HCT116 (cell line): Measurements from ENCODE around the gene SYNPO2L. TPM values are rescaled to one million over a fixed set of nuclear protein-coding genes. Genes with fewer than 3 reads are reported as not detected.

Experiments used
- ATAC-seq: fragments of 200-7000 bp; cut with Tn5 transposase; 2 replicates; pipeline ENCODE4 v1.9.1; 2020; ENCODE audit warnings: mild to moderate bottlenecking, moderate library complexity
- BruUV-seq: library from RNA; stranded (reverse); fragments of 400-500 nt; replicated peaks from 2 replicates; lab custom pipeline; 2021; lab: Mats Ljungman, UMichigan
- CTCF ChIA-PET: fragments of 300-600 bp; sonication (Branson Sonifier 250); formaldehyde crosslinking; loops from one replicate; lab custom pipeline; 2021; ENCODE audit warnings: antibody characterized with exemption; lab: Charles Lee
- POLR2A ChIA-PET: fragments of 300-600, 350-600 bp; sonication (Branson Sonifier 250); formaldehyde crosslinking; loops from one replicate; lab custom pipeline; 2021; ENCODE audit warnings: antibody characterized with exemption; lab: Charles Lee
- RAD21 ChIA-PET, 2 experiments: fragments of 300-600 bp; sonication (Branson Sonifier 250); formaldehyde crosslinking; loops; one replicate each; lab custom pipeline; 2023; ENCODE audit warnings: low total read pairs in 2 of 2; ENCODE audit not compliant: uncharacterized antibody in 2 of 2, unreplicated experiment in 2 of 2, low non-redundant PET in 1 of 2; lab: Charles Lee
- DNase-seq: peaks from one replicate; pipeline ENCODE4 v3.0.0-alpha.2; 2010; ENCODE audit warnings: low read depth, low spot score
- H2AFZ ChIP-seq: fragments of 200-600 bp; shearing (Covaris generic), sonication (generic); 2 replicates; pipeline ENCODE4 v1.6.1; 2017; ENCODE audit warnings: low read depth, mixed run types, mixed read lengths, antibody characterized with exemption, low read length; ENCODE audit not compliant: poor library complexity, severe bottlenecking
- H3K27ac ChIP-seq: 2 replicates; pipeline ENCODE4 v1.5.1; 2012; ENCODE audit warnings: low read depth, low read length
- H3K27me3 ChIP-seq: fragments of 200-600 bp; sonication (generic); 2 replicates; pipeline ENCODE4 v1.6.1; 2016; ENCODE audit warnings: mixed run types, low read length, mixed read lengths; ENCODE audit not compliant: insufficient read depth
- H3K36me3 ChIP-seq, 2 experiments: fragments of 200-500 bp in 1 of 2; fragments of 200-600 bp in 1 of 2; sonication (Bioruptor generic) in 1 of 2; sonication (generic) in 1 of 2; 2 replicates each; pipeline versions ENCODE4 v1.5.1 to v1.6.1; 2014 to 2016; ENCODE audit warnings: low read length in 2 of 2, inconsistent platforms in 1 of 2, mixed read lengths in 1 of 2, mixed run types in 1 of 2; ENCODE audit not compliant: insufficient read depth in 2 of 2, control insufficient read depth in 1 of 2
- H3K4me1 ChIP-seq, 2 experiments: fragments of 200-600 bp in 1 of 2; sonication (generic) in 1 of 2; 2 replicates each; pipeline versions ENCODE4 v1.5.1 to v1.6.1; 2012 to 2017; ENCODE audit warnings: low read length in 2 of 2, inconsistent platforms in 1 of 2, mild to moderate bottlenecking in 1 of 2, mixed read lengths in 1 of 2, mixed run types in 1 of 2, moderate library complexity in 1 of 2; ENCODE audit not compliant: insufficient read depth in 2 of 2, control insufficient read depth in 1 of 2
- H3K4me2 ChIP-seq: fragments of 200-600 bp; sonication (generic); 2 replicates; pipeline ENCODE4 v1.6.1; 2017; ENCODE audit warnings: mixed run types, low read length, mixed read lengths
- H3K4me3 ChIP-seq, 2 experiments: fragments of 200-600 bp in 1 of 2; sonication (generic) in 1 of 2; replicated peaks in 1 of 2; 2 replicates each; pipeline ENCODE4 v1.5.1; 2011 to 2016; ENCODE audit warnings: low read length in 2 of 2, control low read depth in 1 of 2, low read depth in 1 of 2, mild to moderate bottlenecking in 1 of 2, mixed read lengths in 1 of 2, mixed run types in 1 of 2
- H3K79me2 ChIP-seq: fragments of 200-600 bp; sonication (generic); 2 replicates; pipeline ENCODE4 v1.6.1; 2017; ENCODE audit warnings: mild to moderate bottlenecking, mixed run types, low read length, moderate library complexity, mixed read lengths; ENCODE audit not compliant: insufficient read depth
- H3K9ac ChIP-seq: fragments of 200-600 bp; sonication (generic); 2 replicates; pipeline ENCODE4 v1.6.1; 2016; ENCODE audit warnings: low read length, mixed read lengths
- H3K9me2 ChIP-seq: fragments of 200-600 bp; sonication (generic), shearing (Covaris generic); 2 replicates; pipeline ENCODE4 v1.6.1; 2017; ENCODE audit warnings: mixed run types, mild to moderate bottlenecking, moderate library complexity; ENCODE audit not compliant: insufficient read depth
- H3K9me3 ChIP-seq, 2 experiments: fragments of 200-500 bp in 1 of 2; fragments of 200-600 bp in 1 of 2; sonication (Bioruptor generic) in 1 of 2; sonication (generic) in 1 of 2; 2 replicates each; pipeline ENCODE4 v1.6.1; 2014 to 2017; ENCODE audit warnings: low read length in 2 of 2, mixed read lengths in 2 of 2, inconsistent platforms in 1 of 2, low read depth in 1 of 2, mild to moderate bottlenecking in 1 of 2, mixed run types in 1 of 2, moderate library complexity in 1 of 2; ENCODE audit not compliant: control insufficient read depth in 1 of 2, insufficient read depth in 1 of 2
- H4K20me1 ChIP-seq: fragments of 200-600 bp; sonication (generic), shearing (Covaris generic); 2 replicates; pipeline ENCODE4 v1.6.1; 2017; ENCODE audit warnings: mixed run types, mild to moderate bottlenecking, moderate library complexity; ENCODE audit not compliant: insufficient read depth
- POLR2A ChIP-seq: IDR thresholded peaks from 2 replicates; pipeline ENCODE4 v1.7.0; 2011; ENCODE audit warnings: borderline replicate concordance; ENCODE audit not compliant: insufficient read depth, insufficient read length; ENCODE audit errors: extremely low read depth
- POLR2AphosphoS5 ChIP-seq: IDR thresholded peaks from 2 replicates; pipeline ENCODE4 v1.6.1; 2011; ENCODE audit warnings: mild to moderate bottlenecking, low read depth, low read length, moderate library complexity
- intact Hi-C: fragments of 100-400 bp; cut with micrococcal nuclease; formaldehyde crosslinking; loops from 2 replicates; pipeline ENCODE4 v1.10.0; 2022
- total RNA-seq: library from RNA; stranded (reverse); gene quantifications from one replicate; pipeline ENCODE4 v1.2.1, GENCODE V29; 2021; ENCODE audit not compliant: unreplicated experiment
- TF ChIP-seq, protein P1 (sequence below): IDR thresholded peaks from 2 replicates; pipeline ENCODE4 v1.6.1; 2012; ENCODE audit warnings: low read depth
- TF ChIP-seq, protein P2 (sequence below): IDR thresholded peaks from 2 replicates; pipeline ENCODE4 v1.6.1; 2011; ENCODE audit warnings: mild to moderate bottlenecking, low read length, moderate library complexity; ENCODE audit not compliant: insufficient replicate concordance; ENCODE audit errors: extremely low read depth
- TF ChIP-seq, protein P3 (sequence below), 3 experiments: fragments of 200-600 bp in 1 of 3; sonication (generic) in 1 of 3; IDR thresholded peaks in 2 of 3; conservative IDR thresholded peaks in 1 of 3; 2 replicates each; pipeline ENCODE4 v1.5.1; 2012 to 2017; ENCODE audit warnings: low read depth in 2 of 3, low read length in 2 of 3, antibody characterized with exemption in 1 of 3, borderline replicate concordance in 1 of 3, control low read depth in 1 of 3, mild to moderate bottlenecking in 1 of 3, mixed read lengths in 1 of 3, mixed run types in 1 of 3, moderate library complexity in 1 of 3; ENCODE audit not compliant: insufficient read depth in 1 of 3

Gene SYNPO2L
- total RNA-seq, 1 experiment from 2014 or later, result 0.10 TPM

DNA sequence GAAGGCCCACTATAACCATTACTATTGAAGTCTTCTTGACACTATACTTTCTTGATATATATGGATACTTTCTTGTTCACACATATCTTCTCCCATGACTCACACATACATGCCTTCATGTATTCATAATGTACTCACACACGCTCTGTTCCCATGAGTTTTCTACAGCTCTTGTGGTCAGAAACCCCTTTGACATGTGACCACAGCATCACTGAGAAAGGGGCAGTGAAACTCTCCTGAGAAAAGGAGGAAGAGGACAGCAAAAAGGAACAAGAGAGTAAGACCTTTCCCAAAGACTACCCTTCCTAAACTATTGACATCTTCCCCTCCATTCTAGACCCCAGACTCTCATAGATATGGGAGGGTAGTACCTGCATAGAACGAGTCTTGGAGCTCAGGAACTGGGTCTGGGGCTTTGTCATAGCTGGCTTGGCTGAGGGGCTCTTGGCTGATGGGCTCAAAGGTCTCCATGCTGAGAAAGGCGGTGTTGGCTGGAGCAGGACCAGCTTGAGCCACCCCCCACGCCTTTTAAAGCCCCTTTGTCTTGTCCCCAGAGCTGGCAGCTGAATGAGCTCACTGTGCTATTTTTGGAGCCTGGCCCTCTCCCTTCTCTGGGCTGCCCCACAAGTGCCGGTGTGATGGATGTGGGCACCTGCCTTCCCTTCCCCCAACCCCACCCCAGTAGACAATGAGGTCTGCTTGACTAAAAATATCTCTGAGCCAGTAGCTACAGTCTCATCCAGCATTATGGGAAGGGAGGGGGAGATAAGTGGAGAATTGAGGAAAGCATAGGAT, 5.1 kb downstream of the SYNPO2L start:
- BruUV-seq, result no TSS peak
- H3K4me1 ChIP-seq, result peaks cover 0 to 7% of the 10 kb centered on the region in 2 experiments; a peak in 3 of 4 replicates
- no peak overlapping the region for H3K9ac ChIP-seq
- H3K9me3 ChIP-seq, result no peaks in the 10 kb centered on the region
- no peaks in the 10 kb centered on the region for H3K36me3 ChIP-seq
- POLR2A ChIA-PET, result no interaction called here
- no peaks in the 10 kb centered on the region for H3K9me2 ChIP-seq
- intact Hi-C loops, result no loop called here
- H3K4me3 ChIP-seq, result no peak overlapping the region
- no peaks in the 10 kb centered on the region for H4K20me1 ChIP-seq
- H3K27ac ChIP-seq, result no peak overlapping the region
- H3K27me3 ChIP-seq, result 0 out of 2 replicates have a peak, but pooled peaks cover 4% of the 10 kb centered on the region
- no peak for TF ChIP-seq POLR2AphosphoS5
- H3K79me2 ChIP-seq, result no peaks in the 10 kb centered on the region
- RAD21 ChIA-PET, result no interaction called here
- no peak overlapping the region for H3K4me2 ChIP-seq
- DNase-seq, result no peak
- CTCF ChIA-PET, result no interaction called here
- H2AFZ ChIP-seq, result no peak overlapping the region
- no peak for ATAC-seq

DNA sequence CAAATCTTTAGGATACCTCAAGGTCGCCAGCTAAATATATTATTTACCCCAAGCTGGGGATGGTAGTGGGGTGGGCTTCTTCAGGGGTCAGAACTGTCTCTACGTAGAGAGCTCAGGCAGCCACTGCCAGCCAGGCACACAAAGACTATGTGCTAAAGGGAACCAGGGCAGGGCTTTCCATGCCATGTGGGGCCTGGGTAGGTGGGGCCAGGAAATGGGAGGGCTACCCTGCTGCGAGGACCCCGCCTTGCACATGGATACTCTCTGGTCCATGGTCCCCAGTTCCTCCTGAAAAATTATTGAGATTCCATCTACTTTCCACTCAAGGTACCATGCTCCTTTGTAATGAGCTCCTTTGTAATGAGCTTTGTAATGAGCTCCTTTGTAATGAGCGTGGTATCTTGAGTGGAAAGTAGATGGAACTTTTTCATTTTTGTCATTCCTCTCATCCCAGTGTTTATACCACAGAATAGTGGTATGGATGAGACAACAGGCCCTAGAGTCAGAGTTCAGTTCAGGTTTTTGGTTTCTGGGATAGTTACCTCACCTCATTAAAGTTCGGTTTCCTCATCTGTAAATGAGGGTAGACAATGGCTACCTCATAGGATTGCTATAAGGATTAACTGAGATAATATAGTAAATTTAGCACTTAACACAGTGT, 5.8 kb downstream of the SYNPO2L start:
- no peaks in the 10 kb centered on the region for H3K36me3 ChIP-seq
- H4K20me1 ChIP-seq, result no peaks in the 10 kb centered on the region
- POLR2A ChIA-PET, result no interaction called here
- no peaks in the 10 kb centered on the region for H3K79me2 ChIP-seq
- no peak overlapping the region for H3K4me3 ChIP-seq
- BruUV-seq, result no TSS peak
- intact Hi-C loops, result no loop called here
- H3K9me3 ChIP-seq, result no peaks in the 10 kb centered on the region
- no peak overlapping the region for H2AFZ ChIP-seq
- peaks cover 0 to 7% of the 10 kb centered on the region in 2 experiments; a peak in 3 of 4 replicates for H3K4me1 ChIP-seq
- H3K27me3 ChIP-seq, result 0 out of 2 replicates have a peak, but pooled peaks cover 4% of the 10 kb centered on the region
- RAD21 ChIA-PET, result no interaction called here
- no peak for DNase-seq
- TF ChIP-seq, protein P1, sequence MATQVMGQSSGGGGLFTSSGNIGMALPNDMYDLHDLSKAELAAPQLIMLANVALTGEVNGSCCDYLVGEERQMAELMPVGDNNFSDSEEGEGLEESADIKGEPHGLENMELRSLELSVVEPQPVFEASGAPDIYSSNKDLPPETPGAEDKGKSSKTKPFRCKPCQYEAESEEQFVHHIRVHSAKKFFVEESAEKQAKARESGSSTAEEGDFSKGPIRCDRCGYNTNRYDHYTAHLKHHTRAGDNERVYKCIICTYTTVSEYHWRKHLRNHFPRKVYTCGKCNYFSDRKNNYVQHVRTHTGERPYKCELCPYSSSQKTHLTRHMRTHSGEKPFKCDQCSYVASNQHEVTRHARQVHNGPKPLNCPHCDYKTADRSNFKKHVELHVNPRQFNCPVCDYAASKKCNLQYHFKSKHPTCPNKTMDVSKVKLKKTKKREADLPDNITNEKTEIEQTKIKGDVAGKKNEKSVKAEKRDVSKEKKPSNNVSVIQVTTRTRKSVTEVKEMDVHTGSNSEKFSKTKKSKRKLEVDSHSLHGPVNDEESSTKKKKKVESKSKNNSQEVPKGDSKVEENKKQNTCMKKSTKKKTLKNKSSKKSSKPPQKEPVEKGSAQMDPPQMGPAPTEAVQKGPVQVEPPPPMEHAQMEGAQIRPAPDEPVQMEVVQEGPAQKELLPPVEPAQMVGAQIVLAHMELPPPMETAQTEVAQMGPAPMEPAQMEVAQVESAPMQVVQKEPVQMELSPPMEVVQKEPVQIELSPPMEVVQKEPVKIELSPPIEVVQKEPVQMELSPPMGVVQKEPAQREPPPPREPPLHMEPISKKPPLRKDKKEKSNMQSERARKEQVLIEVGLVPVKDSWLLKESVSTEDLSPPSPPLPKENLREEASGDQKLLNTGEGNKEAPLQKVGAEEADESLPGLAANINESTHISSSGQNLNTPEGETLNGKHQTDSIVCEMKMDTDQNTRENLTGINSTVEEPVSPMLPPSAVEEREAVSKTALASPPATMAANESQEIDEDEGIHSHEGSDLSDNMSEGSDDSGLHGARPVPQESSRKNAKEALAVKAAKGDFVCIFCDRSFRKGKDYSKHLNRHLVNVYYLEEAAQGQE, result no peak
- TF ChIP-seq POLR2A, result no peak
- TF ChIP-seq, protein P2, sequence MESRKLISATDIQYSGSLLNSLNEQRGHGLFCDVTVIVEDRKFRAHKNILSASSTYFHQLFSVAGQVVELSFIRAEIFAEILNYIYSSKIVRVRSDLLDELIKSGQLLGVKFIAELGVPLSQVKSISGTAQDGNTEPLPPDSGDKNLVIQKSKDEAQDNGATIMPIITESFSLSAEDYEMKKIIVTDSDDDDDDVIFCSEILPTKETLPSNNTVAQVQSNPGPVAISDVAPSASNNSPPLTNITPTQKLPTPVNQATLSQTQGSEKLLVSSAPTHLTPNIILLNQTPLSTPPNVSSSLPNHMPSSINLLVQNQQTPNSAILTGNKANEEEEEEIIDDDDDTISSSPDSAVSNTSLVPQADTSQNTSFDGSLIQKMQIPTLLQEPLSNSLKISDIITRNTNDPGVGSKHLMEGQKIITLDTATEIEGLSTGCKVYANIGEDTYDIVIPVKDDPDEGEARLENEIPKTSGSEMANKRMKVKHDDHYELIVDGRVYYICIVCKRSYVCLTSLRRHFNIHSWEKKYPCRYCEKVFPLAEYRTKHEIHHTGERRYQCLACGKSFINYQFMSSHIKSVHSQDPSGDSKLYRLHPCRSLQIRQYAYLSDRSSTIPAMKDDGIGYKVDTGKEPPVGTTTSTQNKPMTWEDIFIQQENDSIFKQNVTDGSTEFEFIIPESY, result no peak
- TF ChIP-seq, protein P3, sequence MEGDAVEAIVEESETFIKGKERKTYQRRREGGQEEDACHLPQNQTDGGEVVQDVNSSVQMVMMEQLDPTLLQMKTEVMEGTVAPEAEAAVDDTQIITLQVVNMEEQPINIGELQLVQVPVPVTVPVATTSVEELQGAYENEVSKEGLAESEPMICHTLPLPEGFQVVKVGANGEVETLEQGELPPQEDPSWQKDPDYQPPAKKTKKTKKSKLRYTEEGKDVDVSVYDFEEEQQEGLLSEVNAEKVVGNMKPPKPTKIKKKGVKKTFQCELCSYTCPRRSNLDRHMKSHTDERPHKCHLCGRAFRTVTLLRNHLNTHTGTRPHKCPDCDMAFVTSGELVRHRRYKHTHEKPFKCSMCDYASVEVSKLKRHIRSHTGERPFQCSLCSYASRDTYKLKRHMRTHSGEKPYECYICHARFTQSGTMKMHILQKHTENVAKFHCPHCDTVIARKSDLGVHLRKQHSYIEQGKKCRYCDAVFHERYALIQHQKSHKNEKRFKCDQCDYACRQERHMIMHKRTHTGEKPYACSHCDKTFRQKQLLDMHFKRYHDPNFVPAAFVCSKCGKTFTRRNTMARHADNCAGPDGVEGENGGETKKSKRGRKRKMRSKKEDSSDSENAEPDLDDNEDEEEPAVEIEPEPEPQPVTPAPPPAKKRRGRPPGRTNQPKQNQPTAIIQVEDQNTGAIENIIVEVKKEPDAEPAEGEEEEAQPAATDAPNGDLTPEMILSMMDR (IDR thresholded peaks at IDR 0.05 in 2 of 3, conservative IDR thresholded peaks at IDR 0.05 in 1 of 3; ENCODE audit: borderline replicate concordance in 1 of 3, insufficient read depth in 1 of 3, low read depth in 2 of 3, low read length in 2 of 3), result no peak
- TF ChIP-seq, all 23 proteins: peak for 0
- Histone ChIP-seq H3K27ac (no peak overlapping the region), H3K4me2 (no peak overlapping the region), H3K9ac (no peak overlapping the region), H3K9me2 (no peaks in the 10 kb centered on the region)
- CTCF ChIA-PET, result no interaction called here
- ATAC-seq, result no peak
